GM23248 (cell line): ENCODE measurements around the gene LRPAP1.

ENCODE experiments used
- EZH2 ChIP-seq: fragments of 200-600 bp; sonication (generic); IDR thresholded peaks from 2 replicates; pipeline ENCODE4 v1.6.1; 2018; ENCODE audit warnings: antibody characterized with exemption, mild to moderate bottlenecking; ENCODE audit not compliant: insufficient read depth, poor library complexity, severe bottlenecking
- EZH2phosphoT487 ChIP-seq: fragments of 200-600 bp; sonication (generic); IDR thresholded peaks from 2 replicates; pipeline ENCODE4 v1.6.1; 2018; ENCODE audit warnings: antibody characterized with exemption, moderate library complexity, mild to moderate bottlenecking, low read depth; ENCODE audit not compliant: insufficient read depth

DNA sequence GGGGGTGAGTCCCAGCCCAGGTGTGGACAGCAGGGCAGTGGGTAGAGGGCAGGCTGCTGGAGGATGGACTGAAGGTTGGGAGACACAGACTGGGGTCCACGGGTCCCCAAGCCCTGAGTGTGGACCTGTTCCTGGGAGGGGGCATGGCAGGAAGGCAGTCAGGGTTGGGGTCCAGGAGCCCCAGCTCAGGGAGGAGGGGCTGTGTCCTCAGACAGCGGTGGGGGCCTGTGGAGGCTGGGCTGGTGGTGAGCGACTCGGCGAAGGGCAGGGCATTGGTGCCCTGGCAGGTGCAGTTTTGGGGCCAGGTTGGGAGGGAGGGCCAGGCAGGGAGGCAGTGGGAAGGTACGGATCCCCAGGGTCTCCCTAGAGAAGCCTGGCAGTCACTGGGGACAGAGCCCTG is 35.1 kb downstream of the LRPAP1 start:
- TF ChIP-seq EZH2 (no peak), EZH2phosphoT487 (no peak)
